Measurements from ENCODE around the gene NMUR1.
A peak's percentile ranks its signal among the peaks of the same experiment; 100 is the strongest.
"Not testable (repeated sequence)": the region's sequence is repeated elsewhere in the genome, so short reads cannot be mapped to it uniquely, and the experiment has no call there.

The NMUR1 gene

GRCh38 chr2:231530099-231531011 is at the start of gene NMUR1:
Gene NMUR1, minus strand, starts transcription at chr2:231530445. Its CDS starts 84 bp downstream, at chr2:231530361.
- DNase-seq = no peak

DNA sequence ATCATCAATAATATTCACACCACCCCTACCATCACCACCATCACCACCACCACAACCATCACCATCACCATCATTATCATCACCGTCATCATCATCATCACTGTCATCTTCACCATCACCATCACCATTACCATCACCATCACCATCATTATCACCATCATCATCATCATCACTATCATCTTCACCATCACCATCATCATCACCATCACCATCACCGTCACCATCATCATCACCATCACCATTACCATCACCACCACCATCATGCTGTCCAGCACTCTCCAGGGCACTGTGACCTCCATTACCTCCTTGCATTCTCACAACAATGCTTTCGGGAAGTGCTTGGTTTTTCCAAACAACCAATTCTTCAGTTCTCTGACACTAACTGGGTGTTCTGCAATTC is 49.3 kb upstream of the NMUR1 start:
- no peak for DNase-seq

GRCh38 chr2:231578655-231579054 is 48.4 kb upstream of the NMUR1 start:
- DNase-seq = not testable (repeated sequence)

DNA sequence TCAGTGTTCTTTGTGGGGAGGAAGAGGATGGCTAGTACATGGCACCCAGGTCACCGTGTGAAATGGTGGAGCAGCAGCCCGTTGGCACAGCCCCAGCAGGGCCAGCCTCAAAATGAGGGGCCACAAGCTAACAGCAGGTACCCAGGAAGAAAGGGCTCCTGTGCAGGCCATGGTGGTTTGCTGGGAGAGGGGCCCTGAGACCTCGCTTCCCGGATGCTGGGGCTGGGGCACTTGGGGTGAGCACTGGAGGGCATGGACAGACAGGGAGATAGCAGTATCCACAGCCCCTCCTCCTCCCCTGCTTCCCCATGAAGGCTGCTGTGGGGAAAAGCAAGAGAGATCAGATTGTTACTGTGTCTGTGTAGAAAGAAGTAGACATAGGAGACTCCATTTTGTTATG is 46.2 kb upstream of the NMUR1 start:
- DNase-seq = no peak

GRCh38 chr2:231575612-231576256 is 45.5 kb upstream of the NMUR1 start:
- DNase-seq = no peak

DNA sequence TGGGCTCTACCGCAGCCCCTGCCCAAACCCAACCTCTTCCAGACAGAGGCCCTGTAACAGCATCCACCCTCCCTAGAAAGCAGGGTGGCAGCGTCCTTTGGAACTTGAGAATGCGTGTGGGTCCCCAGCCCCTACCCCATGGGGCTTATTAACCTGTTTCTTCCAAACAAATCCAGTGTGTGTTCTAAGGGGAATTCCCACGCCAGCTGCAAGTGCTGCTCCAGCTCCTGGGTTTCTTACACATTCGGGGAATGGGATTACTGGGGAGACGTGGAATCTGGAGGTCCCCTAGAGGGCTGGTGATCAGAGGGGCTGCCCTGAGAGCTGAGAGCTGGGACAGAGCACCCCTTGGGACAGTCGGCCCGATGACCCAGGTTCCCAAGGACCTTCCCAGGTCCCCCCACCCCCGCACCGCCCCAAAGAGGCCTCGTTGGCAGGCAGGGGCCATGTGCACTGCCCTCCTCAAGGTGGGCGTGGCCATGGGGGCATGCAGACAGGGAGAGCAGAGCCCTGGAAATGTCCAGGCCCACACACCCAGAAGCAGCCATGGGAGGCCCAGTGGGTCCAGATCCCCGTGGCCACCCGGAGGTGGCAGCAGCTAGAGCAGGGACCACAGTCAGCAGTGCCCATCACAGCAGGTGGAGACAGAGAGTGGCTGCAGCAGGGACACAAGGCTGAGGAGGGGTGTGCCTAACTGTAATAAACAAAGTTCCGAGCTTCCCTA is 43.6 kb upstream of the NMUR1 start:
- no peak for DNase-seq

DNA sequence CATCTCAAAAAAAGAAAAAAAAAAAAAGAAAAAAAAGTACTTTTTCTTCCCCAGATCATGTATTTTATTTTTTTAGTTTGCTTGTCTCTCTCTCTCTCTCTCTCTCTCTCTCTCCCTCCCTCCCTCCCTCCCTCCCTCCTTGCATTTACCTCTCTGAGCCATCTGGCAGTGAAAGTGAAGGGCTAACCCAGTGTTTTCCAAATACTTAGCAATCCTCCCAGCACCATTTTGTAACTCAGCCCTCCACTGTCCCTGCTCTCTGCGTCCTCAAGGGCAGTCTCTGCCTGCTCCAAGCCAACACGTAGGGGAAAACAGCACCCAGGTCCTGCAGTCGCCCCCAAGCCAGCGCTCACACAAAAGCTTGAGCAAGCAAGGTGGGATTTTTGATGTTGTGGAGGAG is 42.9 kb upstream of the NMUR1 start:
- no peak for DNase-seq

DNA sequence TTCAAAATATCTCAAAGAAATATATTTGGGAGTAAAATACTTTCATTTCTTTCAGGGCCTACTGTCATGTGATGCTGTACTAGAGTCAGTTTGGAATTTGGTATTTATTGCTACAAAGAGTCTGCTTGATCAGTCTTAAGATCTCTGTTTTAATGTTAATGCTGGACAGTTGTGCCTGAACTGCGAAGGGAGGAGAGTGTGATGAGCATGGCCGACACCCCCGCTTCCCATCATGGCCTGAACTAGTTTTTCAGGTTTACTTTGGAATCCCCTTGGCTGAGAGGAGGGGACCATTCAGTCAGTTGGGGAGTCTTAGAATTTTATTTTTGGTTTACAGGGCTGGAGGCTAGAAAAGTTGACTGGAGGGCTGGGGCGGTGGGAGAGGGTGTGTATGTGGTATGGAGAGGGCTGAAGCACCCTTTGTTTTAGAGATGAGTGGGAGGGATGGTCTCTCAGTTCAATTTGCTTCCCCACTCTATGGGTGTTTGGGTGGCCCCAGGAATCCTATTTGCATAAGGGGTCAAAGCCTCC is 41.5 kb upstream of the NMUR1 start:
- no peak for DNase-seq

DNA sequence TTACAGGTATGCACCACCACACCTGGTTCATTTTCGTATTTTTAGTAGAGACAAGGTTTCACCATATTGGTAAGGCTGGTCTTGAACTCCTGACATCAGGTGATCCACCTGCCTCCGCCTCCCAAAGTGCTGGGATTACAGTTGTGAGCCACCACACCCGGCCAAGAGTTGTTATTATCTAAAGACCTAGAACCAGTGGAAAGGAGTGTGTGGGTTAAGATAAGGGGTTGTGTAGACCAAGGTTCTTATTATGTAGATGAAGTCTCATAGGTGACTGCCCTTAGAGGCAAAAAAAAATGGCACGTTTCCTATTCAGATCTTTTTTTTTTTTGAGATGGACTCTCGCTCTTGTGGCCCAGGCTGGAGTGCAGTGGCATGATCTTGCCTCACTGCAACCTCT is 40.7 kb upstream of the NMUR1 start:
- not testable (repeated sequence) for DNase-seq

- no peak for DNase-seq
Measured at GRCh38 chr2:231568785-231569435, 38.7 kb upstream of the NMUR1 start.

DNA sequence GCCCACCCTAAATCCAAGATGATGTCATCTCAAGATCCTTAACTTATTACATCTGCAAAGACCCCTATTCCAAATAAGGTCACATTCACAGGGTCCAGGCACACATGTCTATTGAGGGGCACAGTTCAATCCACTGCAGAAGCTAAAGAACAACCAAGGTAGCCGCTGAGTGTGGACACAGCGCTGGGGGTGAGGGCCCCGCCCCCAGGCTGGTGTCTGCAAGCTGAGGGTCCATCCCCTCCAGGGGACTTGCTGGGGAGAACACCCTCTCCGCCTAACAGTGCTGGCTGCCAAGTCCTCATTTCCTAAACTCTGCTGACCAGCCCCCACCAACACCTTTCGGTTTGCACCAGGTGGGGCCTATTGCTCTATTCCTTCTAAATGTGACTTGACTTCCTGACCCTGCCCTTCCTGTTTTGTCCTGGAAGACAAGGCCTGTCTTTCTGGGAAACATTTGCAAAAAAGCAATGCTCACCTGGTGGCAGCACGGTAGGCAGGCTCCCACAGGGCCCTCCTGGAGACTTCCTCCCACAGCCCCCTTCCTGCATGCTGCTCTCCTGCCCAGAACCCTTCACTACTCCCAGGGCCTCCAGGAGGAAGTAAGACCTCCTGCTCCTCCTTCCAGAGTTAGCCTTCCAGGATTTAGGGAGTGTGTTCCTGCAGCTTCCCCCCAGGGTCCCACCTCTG is 38.0 kb upstream of the NMUR1 start:
- DNase-seq = no peak

DNA sequence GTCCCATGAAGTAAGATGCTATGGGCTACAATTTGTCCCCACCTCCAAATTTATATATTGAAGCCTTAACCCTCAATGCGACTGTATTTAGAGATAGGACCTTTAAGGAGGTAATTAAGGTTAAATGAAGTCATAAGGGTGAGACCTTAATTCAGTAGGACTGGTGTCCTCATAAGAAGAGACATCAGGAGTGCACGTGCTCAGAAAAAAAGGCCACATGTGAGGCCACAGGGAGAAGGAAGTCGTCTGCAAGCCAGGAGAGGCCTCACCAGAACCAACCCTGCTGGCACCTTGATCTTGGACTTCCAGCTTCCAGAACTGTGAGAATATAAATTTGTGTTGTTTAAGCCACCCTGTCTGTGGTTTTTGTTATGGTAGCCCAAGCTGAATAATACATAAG is 36.9 kb upstream of the NMUR1 start:
- no peak for DNase-seq

GRCh38 chr2:231565887-231566594 is 35.8 kb upstream of the NMUR1 start:
- DNase-seq = no peak

DNA sequence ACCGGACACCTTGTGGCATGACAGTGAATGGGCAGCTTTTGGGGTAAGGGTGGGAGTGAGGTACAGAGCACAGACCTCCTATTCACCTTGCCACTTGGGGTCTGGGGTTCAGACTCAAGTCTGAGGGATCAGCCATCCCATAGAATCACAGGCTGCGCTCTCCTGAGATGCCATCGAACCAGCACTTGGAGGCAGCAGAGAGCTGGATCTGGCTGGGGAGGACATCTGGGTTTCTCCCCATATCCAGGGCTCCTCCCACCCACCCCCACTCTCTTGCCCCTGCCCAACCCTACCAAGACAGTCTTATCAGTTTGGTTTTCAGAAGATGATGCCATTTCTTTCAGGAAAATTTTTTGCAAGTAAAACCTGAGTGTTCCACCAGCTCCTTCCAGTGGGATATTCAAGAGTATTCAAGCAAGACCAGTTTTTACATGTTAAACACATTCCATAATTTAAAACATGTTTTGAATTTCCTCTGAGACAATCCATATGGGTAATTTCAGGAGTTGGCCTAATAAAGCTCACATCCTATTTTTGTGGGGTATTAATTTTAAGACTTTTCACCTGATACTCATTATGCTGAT is 33.2 kb upstream of the NMUR1 start:
- DNase-seq = no peak

GRCh38 chr2:231557571-231558217 is 27.4 kb upstream of the NMUR1 start:
- peak; percentile 22 for DNase-seq

DNA sequence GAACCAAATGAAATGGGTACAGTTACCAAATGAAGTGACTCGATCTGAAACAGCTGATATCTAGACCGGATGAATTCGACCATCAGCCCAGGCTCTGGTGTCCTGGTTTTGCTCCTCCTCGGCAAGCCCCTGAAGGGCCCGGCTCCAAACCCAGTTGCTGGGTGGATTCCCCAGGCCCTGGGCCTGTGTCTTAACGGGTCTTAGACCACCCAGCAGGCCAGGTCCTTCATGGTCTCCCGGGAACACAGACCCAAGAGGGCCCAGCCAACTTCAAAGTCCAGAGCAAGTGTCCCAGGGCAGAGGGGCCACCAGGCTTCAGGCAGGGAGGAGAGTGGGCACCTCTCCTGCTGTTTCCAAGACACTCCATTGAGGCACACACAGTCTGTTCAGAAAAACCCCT is 26.7 kb upstream of the NMUR1 start:
- no peak for DNase-seq

DNA sequence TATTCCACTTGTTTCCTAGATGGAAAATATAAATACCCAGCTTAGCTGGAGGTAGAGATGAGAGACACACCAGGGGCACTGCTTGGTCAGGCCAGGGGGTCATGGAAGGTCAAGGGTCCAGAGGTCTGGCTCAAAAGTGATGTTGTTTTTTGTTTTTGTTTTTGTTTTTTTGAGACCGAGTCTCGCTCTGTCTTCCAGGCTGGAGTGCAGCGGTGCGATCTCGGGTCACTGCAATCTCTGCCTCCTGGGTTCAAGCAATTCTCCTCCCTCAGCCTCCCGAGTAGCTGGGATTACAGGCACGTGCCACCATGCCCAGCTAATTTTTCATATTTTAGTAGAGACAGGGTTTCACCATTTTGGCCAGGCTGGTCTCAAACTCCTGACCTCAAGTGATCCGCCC is 26.3 kb upstream of the NMUR1 start:
- not testable (repeated sequence) for DNase-seq

- no peak for DNase-seq
Measured at GRCh38 chr2:231554748-231555545, 24.7 kb upstream of the NMUR1 start.

GRCh38 chr2:231554327-231554726 is 24.1 kb upstream of the NMUR1 start:
- DNase-seq = no peak

GRCh38 chr2:231552752-231553151 is 22.5 kb upstream of the NMUR1 start:
- DNase-seq = no peak

All from NCI-H748 treated with DMSO at 0.1 percent for 48 hours (cell line).